Raji (cell line): ENCODE results near the gene TTC16.
A peak's percentile ranks its signal among the peaks of the same experiment; 100 is the strongest.

Experiments used
- POLR2A ChIP-seq: IDR thresholded peaks from 2 replicates; pipeline ENCODE4 v1.6.1; 2011; ENCODE audit warnings: low read depth, low read length, control low read depth; ENCODE audit not compliant: insufficient read depth

Gene TTC16

DNA sequence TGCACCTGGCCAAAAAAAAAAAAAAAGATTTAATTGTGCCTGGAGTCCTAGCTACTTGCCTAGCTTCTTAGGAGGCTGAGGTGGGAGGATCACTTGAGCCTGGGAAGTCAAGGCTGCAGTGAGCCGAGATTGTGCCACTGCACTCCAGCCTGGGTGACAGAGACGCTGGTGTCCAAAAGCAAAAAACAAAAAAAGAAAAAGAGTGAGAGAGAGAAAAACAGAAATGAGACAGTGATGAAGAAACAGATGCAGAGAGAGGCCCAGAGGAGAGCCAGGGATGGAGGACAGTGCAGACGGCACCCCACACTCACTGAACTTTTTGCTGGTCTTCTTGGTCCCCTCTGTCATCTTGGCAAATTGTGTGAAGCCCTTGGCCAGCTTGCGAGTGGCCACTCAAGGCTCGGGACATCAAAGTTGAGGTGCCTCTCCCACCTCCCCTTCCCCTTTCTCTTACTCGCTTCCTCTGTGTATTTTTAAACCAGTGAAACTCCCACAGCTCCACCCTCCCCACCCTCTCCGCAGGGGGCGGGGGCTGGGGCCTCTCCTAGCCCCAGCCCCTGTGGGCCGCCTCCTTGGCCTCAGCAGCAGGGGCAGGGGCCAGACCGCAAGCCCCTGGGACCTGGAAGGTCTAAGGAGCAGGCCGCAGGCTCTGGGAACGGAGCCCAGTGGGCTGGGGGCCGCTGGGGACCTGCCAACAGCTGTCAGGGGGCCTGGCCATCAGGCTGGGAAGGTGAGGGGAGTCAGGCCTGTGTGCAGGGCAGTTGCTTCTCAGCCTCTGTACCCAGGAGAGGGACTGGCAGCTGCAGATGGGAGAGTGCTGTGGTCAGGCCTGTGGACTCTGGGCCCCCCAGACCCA, 62.6 kb downstream of the TTC16 start, which contains the start of gene SH2D3C:
Gene SH2D3C (minus strand): TSS at position 387 of the 856 bp plus-strand sequence. CDS start 39 bp downstream, at position 348.
- TF ChIP-seq POLR2A: peak; percentile 69

DNA sequence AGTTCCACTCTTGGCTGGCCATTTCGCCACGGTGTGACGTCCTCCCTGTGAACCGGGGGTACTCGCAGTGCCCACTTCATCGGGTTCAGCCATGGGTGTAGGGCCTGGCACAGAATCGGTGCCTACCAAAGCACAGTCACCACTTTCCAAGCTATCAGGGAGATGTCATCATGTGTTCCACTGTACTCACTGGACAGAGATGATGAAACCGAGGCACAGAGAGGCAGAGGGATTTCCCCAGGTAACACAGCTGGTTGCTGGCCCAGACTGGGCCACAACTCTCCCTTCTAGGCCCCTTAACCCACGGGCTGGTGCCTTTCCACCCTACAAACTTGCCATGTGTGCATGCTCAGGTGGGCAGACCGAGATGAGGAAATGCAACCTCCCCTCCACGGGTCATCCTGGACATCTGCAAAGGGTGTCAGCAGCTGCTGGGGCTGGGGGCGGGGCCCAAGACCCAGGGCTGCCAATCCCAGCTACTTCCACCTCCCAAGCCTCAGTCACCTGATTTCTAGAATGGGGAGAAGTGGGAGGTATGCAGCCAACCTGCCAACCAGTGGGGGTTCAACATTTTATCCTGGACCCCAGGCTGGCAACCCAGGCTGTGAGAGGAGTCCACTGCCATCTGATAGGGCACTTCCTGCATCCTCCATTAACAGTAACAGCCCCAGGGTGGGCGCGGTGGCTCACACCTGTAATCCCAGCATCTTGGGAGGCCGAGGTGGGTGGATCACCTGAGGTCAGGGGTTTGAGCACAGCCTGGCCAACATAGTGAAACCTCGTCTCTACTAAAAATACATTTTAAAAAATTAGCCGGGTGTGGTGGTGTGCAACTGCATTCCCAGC, 63.5 kb downstream of the TTC16 start:
- peak; percentile 73 for TF ChIP-seq POLR2A

DNA sequence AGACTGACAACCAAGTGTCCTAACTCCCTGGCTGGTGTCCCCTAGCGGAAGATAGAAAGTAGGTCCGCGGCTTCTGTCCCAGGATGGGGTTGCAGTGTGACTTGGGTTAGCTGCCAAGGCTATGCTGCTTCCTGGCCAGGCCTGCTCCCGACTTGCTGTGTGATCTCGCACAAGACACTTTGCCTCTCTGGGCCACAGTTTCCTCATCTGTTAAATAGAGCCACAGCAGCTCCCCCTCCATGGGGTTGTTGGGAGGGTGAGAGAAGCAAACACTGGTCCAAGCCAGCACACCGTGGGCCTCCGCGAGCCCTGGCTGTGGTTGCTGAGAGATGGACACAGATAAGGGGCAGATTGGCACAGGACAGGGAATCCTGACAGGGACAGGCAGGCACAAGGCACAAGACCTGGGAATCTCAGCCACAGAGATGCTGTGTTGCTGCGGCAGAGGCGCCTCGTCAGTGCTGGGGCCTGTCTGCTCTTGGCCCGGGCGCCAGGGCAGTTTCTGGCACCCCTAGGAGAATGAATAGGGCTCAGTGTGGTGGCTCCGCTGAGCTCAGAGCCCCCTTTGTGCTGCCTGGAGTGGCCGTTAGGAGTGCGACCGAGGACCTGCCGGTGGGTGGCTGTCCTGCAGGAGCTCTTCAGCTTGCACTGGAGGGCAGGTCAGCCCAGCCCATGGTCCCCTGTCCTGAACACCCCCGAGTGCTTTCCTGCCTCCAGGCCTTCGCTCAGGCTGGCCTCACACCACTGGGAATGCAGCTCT, 64.4 kb downstream of the TTC16 start:
- no peak for TF ChIP-seq POLR2A
